Esophagus muscularis mucosa (tissue), 3 donors: ENCODE results near the gene JARID2.

Source experiments
- CTCF ChIP-seq, 3 experiments: fragments of 200-600 bp in 2 of 3; fragments of 450-650 bp in 1 of 3; sonication (generic) in 2 of 3; IDR thresholded peaks; one replicate each; pipeline ENCODE4 v1.5.1; 2017 to 2019; ENCODE audit warnings: antibody characterized with exemption in 3 of 3, mild to moderate bottlenecking in 2 of 3, moderate library complexity in 1 of 3
- POLR2A ChIP-seq: fragments of 450-650 bp; IDR thresholded peaks from one replicate; pipeline ENCODE4 v1.6.1; 2017; ENCODE audit warnings: antibody characterized with exemption, moderate library complexity, mild to moderate bottlenecking, low read depth
- POLR2AphosphoS5 ChIP-seq, 2 donors: sonication (generic); formaldehyde crosslinking; IDR thresholded peaks; one replicate each; pipeline ENCODE4 v1.6.1; 2017; ENCODE audit warnings: antibody characterized with exemption in 2 of 2

GRCh38 chr6:15207923-15208322, 37.9 kb upstream of the JARID2 start:
- TF ChIP-seq POLR2A (no peak), CTCF (IDR thresholded peaks at IDR 0.05) (no peak), POLR2AphosphoS5 (IDR thresholded peaks at IDR 0.05) (no peak)
